GM12878 (cell line): Measurements from ENCODE around the gene SPATA3. TPM values are rescaled to one million over a fixed set of nuclear protein-coding genes. Genes with fewer than 3 reads are reported as not detected.

Experiments
- BHLHE40 ChIP-seq, 2 experiments: fragments of 450-650 bp in 1 of 2; IDR thresholded peaks; 2 replicates each; pipeline ENCODE4 v1.6.1; 2011 to 2017; ENCODE audit warnings: low read depth in 2 of 2, borderline replicate concordance in 1 of 2, improper control_type of control experiment in 1 of 2, low read length in 1 of 2, mild to moderate bottlenecking in 1 of 2
- CHD1 ChIP-seq: IDR thresholded peaks from 2 replicates; pipeline ENCODE4 v1.6.1; 2012; ENCODE audit warnings: low read depth, low read length, improper control_type of control experiment
- EP300 ChIP-seq, 2 experiments: fragments of 150-350 bp in 1 of 2; IDR thresholded peaks; 2 replicates each; pipeline ENCODE4 v1.6.1; 2011 to 2012; ENCODE audit warnings: low read depth in 2 of 2, low read length in 2 of 2, borderline replicate concordance in 1 of 2, improper control_type of control experiment in 1 of 2, inconsistent platforms in 1 of 2; ENCODE audit not compliant: control insufficient read depth in 1 of 2
- ETV6 ChIP-seq, 2 experiments: fragments of 450-650 bp in 1 of 2; IDR thresholded peaks in 1 of 2; conservative IDR thresholded peaks in 1 of 2; 2 replicates each; pipeline ENCODE4 v1.6.1; 2014; ENCODE audit warnings: antibody characterized with exemption in 1 of 2, borderline replicate concordance in 1 of 2, low read depth in 1 of 2, mild to moderate bottlenecking in 1 of 2, moderate library complexity in 1 of 2
- MTA3 ChIP-seq: IDR thresholded peaks from 2 replicates; pipeline ENCODE4 v1.6.1; 2012; ENCODE audit warnings: low read length, inconsistent platforms, borderline replicate concordance
- NR2C1 ChIP-seq: fragments of 450-650 bp; IDR thresholded peaks from 2 replicates; pipeline ENCODE4 v1.6.1; 2017; ENCODE audit warnings: antibody characterized with exemption, mild to moderate bottlenecking, moderate library complexity
- NRF1 ChIP-seq: conservative IDR thresholded peaks from 2 replicates; pipeline ENCODE4 v1.6.1; 2011; ENCODE audit warnings: mild to moderate bottlenecking, low read depth, low read length, improper control_type of control experiment
- POLR2A ChIP-seq: IDR thresholded peaks from 2 replicates; pipeline ENCODE4 v1.6.1; 2011; ENCODE audit warnings: low read depth, mild to moderate bottlenecking, low read length
- POLR2AphosphoS5 ChIP-seq: IDR thresholded peaks from 2 replicates; pipeline ENCODE4 v1.6.1; 2011; ENCODE audit warnings: mild to moderate bottlenecking, low read length, inconsistent platforms
- RCOR1 ChIP-seq: conservative IDR thresholded peaks from 2 replicates; pipeline ENCODE4 v1.6.1; 2012; ENCODE audit warnings: low read depth, low read length, improper control_type of control experiment
- TBL1XR1 ChIP-seq: IDR thresholded peaks from 2 replicates; pipeline ENCODE4 v1.6.1; 2012; ENCODE audit warnings: low read depth, low read length, improper control_type of control experiment
- YBX1 ChIP-seq: fragments of 450-650 bp; IDR thresholded peaks from 2 replicates; pipeline ENCODE4 v1.6.1; 2016; ENCODE audit warnings: antibody characterized with exemption
- ZNF384 ChIP-seq: IDR thresholded peaks from 2 replicates; pipeline ENCODE4 v1.6.1; 2012; ENCODE audit warnings: low read depth, mild to moderate bottlenecking, low read length, improper control_type of control experiment, borderline replicate concordance
- polyA plus RNA-seq, 11 experiments: library from polyadenylated mRNA; depleted of rRNA in 4 of 11; unstranded in 6 of 11; stranded (reverse) in 5 of 11; fragments of >200 nt; fragmentation: Nextera tagmentation in 4 of 11; fragmentation: Illumina TruSeq in 1 of 11; extraction: Ambion mirVana in 4 of 11; extraction: Trizol in 1 of 11; gene quantifications; 1 replicate in 1 of 11; 2 replicates in 10 of 11; pipeline versions ENCODE4 v1.2.1 to v1.2.3, GENCODE V29; 2011 to 2016; ENCODE audit warnings: inconsistent platforms in 2 of 11, missing spikeins in 2 of 11, low read depth in 1 of 11
- total RNA-seq, 4 experiments: library from RNA; depleted of rRNA in 3 of 4; stranded (reverse); fragments of >200 nt in 3 of 4; fragmentation: Illumina TruSeq in 1 of 4; extraction: Trizol in 1 of 4; gene quantifications; 2 replicates each; pipeline versions ENCODE4 v1.2.1 to v1.2.3, GENCODE V29; 2013 to 2021
- TF ChIP-seq, protein P1 (sequence below): fragments of 450-650 bp; formaldehyde crosslinking; IDR thresholded peaks from 2 replicates; pipeline ENCODE4 v1.5.0; 2022; ENCODE audit warnings: mild to moderate bottlenecking, missing genetic modification characterization
- TF ChIP-seq, protein P2 (sequence below): fragments of 450-650 bp; IDR thresholded peaks from 2 replicates; pipeline ENCODE4 v1.6.1; 2016; ENCODE audit warnings: mild to moderate bottlenecking
- TF ChIP-seq, protein P3 (sequence below): IDR thresholded peaks from 2 replicates; pipeline ENCODE4 v1.6.1; 2012; ENCODE audit warnings: low read depth, low read length, improper control_type of control experiment
- TF ChIP-seq, protein P4 (sequence below): IDR thresholded peaks from 2 replicates; pipeline ENCODE4 v1.6.1; 2011; ENCODE audit warnings: borderline replicate concordance, low read depth, mild to moderate bottlenecking, moderate library complexity, low read length; ENCODE audit not compliant: insufficient read depth, poor library complexity, severe bottlenecking
- TF ChIP-seq, protein P5 (sequence below): IDR thresholded peaks from 2 replicates; pipeline ENCODE4 v1.6.1; 2011; ENCODE audit warnings: low read depth, mild to moderate bottlenecking, low read length, moderate library complexity, borderline replicate concordance; ENCODE audit errors: extremely low read depth
- TF ChIP-seq, protein P6 (sequence below): IDR thresholded peaks from 2 replicates; pipeline ENCODE4 v1.6.1; 2011; ENCODE audit warnings: mild to moderate bottlenecking, low read depth, low read length, moderate library complexity; ENCODE audit not compliant: insufficient replicate concordance

SPATA3 gene
- total and polyA plus RNA-seq, 10 of the 15 experiments (the other 5 are each of a cell fraction or from before 2014, with no cell fraction given), result not detected

DNA sequence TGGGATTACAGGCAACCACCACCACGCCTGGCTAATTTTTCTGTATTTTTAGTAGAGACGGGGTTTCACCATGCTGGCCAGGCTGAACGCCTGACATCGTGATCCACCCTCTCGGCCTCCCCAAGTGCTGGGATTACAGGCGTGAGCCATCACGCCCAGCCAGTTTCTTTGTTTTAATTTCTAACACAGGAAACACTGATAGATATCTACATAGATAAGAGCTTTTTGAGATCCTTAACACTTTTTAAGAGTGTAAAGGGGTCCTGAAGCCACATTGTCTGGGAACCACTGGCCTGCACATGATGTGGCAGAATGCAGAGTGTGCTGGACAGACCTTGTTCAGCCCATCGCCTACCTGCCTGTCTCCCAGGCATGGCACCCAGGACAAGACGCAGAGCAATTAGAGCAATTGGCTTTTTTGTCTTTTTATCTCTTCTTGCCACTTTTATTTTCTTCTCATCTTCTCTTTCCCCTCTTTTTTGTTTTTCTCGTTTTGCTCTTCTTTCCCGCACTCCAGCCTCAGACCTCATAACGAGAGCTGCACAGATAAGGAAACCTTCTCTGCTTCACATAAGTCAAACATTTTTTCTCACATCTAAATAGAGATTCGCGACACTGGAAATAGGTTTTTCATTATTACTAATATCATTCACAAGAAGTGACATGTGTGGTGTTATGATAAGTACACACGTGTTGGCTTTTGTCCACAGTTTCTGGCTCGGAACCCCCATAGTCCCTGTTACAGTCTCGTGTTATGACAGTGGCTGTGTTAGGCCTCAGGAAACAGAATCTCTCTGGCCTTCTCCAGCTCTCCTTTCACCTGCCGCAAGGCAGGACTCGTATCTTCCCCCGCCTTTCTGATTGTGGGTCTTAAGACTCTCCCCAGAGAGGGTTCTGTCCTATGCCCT is 45.7 kb upstream of the SPATA3 start (continued):
- TF ChIP-seq, protein P1, sequence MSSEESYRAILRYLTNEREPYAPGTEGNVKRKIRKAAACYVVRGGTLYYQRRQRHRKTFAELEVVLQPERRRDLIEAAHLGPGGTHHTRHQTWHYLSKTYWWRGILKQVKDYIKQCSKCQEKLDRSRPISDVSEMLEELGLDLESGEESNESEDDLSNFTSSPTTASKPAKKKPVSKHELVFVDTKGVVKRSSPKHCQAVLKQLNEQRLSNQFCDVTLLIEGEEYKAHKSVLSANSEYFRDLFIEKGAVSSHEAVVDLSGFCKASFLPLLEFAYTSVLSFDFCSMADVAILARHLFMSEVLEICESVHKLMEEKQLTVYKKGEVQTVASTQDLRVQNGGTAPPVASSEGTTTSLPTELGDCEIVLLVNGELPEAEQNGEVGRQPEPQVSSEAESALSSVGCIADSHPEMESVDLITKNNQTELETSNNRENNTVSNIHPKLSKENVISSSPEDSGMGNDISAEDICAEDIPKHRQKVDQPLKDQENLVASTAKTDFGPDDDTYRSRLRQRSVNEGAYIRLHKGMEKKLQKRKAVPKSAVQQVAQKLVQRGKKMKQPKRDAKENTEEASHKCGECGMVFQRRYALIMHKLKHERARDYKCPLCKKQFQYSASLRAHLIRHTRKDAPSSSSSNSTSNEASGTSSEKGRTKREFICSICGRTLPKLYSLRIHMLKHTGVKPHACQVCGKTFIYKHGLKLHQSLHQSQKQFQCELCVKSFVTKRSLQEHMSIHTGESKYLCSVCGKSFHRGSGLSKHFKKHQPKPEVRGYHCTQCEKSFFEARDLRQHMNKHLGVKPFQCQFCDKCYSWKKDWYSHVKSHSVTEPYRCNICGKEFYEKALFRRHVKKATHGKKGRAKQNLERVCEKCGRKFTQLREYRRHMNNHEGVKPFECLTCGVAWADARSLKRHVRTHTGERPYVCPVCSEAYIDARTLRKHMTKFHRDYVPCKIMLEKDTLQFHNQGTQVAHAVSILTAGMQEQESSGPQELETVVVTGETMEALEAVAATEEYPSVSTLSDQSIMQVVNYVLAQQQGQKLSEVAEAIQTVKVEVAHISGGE, result no peak
- TF ChIP-seq ZNF384 (no peak), NR2C1 (no peak), EP300 (IDR thresholded peaks at IDR 0.05; ENCODE audit: borderline replicate concordance in 1 of 2, control insufficient read depth in 1 of 2, low read depth in 2 of 2, low read length in 2 of 2) (peak; percentile 71 to 81), POLR2AphosphoS5 (no peak), BHLHE40 (IDR thresholded peaks at IDR 0.05; ENCODE audit: borderline replicate concordance in 1 of 2, low read depth in 2 of 2, low read length in 1 of 2) (peak; percentile 93 to 98), CHD1 (no peak), TBL1XR1 (peak; percentile 82), MTA3 (no peak), RCOR1 (no peak), NRF1 (no peak), ETV6 (conservative IDR thresholded peaks at IDR 0.05 in 1 of 2, IDR thresholded peaks at IDR 0.05 in 1 of 2; ENCODE audit: borderline replicate concordance in 1 of 2, low read depth in 1 of 2) (peak in 1 of 2 experiments; percentile 90; a peak in 2 of 4 replicates), YBX1 (no peak), POLR2A (no peak; the same call in 1 of the 2 replicates)
- TF ChIP-seq, protein P2, sequence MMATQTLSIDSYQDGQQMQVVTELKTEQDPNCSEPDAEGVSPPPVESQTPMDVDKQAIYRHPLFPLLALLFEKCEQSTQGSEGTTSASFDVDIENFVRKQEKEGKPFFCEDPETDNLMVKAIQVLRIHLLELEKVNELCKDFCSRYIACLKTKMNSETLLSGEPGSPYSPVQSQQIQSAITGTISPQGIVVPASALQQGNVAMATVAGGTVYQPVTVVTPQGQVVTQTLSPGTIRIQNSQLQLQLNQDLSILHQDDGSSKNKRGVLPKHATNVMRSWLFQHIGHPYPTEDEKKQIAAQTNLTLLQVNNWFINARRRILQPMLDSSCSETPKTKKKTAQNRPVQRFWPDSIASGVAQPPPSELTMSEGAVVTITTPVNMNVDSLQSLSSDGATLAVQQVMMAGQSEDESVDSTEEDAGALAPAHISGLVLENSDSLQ, result peak; percentile 23; the same call in 1 of the 2 replicates
- TF ChIP-seq, protein P3, sequence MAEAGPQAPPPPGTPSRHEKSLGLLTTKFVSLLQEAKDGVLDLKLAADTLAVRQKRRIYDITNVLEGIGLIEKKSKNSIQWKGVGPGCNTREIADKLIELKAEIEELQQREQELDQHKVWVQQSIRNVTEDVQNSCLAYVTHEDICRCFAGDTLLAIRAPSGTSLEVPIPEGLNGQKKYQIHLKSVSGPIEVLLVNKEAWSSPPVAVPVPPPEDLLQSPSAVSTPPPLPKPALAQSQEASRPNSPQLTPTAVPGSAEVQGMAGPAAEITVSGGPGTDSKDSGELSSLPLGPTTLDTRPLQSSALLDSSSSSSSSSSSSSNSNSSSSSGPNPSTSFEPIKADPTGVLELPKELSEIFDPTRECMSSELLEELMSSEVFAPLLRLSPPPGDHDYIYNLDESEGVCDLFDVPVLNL, result no peak
- TF ChIP-seq, protein P4, sequence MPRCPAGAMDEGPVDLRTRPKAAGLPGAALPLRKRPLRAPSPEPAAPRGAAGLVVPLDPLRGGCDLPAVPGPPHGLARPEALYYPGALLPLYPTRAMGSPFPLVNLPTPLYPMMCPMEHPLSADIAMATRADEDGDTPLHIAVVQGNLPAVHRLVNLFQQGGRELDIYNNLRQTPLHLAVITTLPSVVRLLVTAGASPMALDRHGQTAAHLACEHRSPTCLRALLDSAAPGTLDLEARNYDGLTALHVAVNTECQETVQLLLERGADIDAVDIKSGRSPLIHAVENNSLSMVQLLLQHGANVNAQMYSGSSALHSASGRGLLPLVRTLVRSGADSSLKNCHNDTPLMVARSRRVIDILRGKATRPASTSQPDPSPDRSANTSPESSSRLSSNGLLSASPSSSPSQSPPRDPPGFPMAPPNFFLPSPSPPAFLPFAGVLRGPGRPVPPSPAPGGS, result peak; percentile 93
- TF ChIP-seq, protein P5, sequence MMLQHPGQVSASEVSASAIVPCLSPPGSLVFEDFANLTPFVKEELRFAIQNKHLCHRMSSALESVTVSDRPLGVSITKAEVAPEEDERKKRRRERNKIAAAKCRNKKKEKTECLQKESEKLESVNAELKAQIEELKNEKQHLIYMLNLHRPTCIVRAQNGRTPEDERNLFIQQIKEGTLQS, result no peak
- TF ChIP-seq, protein P6, sequence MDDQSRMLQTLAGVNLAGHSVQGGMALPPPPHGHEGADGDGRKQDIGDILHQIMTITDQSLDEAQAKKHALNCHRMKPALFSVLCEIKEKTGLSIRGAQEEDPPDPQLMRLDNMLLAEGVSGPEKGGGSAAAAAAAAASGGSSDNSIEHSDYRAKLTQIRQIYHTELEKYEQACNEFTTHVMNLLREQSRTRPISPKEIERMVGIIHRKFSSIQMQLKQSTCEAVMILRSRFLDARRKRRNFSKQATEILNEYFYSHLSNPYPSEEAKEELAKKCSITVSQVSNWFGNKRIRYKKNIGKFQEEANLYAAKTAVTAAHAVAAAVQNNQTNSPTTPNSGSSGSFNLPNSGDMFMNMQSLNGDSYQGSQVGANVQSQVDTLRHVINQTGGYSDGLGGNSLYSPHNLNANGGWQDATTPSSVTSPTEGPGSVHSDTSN, result peak; percentile 18
